HG02798 (cell line): Measurements from ENCODE around the gene BCL7B.
"Not testable (repeated sequence)": the region's sequence is repeated elsewhere in the genome, so short reads cannot be mapped to it uniquely, and the experiment has no call there.

ENCODE experiments used
- ATAC-seq: cut with Tn5 transposase; IDR thresholded peaks from one replicate; pipeline ENCODE4 v1.9.1; 2021; ENCODE audit warnings: mild to moderate bottlenecking; ENCODE audit not compliant: unreplicated experiment, poor library complexity

The BCL7B gene

GRCh38 chr7:73504920-73505319, 52.6 kb downstream of the BCL7B start:
- ATAC-seq = no peak

GRCh38 chr7:73504017-73504416, 53.5 kb downstream of the BCL7B start:
- no peak for ATAC-seq

- no peak for ATAC-seq
These were observed 54.3 kb downstream of the BCL7B start for GRCh38 chr7:73503229-73503628.

GRCh38 chr7:73496626-73497025, 60.9 kb downstream of the BCL7B start:
- ATAC-seq = no peak

GRCh38 chr7:73495507-73495906, 62.0 kb downstream of the BCL7B start:
- not testable (repeated sequence) for ATAC-seq

- no peak for ATAC-seq
These were observed 67.5 kb downstream of the BCL7B start for GRCh38 chr7:73489976-73490375.

- no peak for ATAC-seq
These were observed 70.0 kb downstream of the BCL7B start for GRCh38 chr7:73487486-73487885.
